NB4 (cell line): ENCODE results near the gene SRC.

Source experiments
- POLR2A ChIP-seq: IDR thresholded peaks from 2 replicates; pipeline ENCODE4 v1.6.1; 2011; ENCODE audit warnings: mild to moderate bottlenecking; ENCODE audit not compliant: insufficient read length; ENCODE audit errors: extremely low read depth
- TF ChIP-seq, protein P1 (sequence below): IDR thresholded peaks from one replicate; pipeline ENCODE4 v1.5.1; 2012; ENCODE audit warnings: low read depth, low read length

DNA sequence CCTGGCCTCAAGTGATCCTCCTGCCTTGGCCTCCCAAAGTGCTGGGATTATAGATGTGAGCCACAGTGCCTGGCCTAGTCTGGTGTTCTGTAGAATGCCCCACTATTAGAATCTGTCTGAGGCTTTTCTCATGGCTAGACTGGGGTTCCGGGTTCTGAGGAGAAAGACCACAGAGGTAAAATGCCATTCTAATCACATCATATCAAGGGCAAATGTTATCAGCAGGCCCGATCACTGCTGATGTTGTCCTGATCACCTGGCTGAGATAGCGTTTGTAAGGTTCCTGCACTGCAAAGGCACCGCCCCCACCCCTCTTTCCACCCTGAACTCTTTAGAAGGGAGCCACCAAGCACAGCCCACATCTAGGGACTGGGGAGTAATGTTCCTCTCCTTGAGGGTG is 6.7 kb upstream of the SRC start:
- no peak for TF ChIP-seq POLR2A
- TF ChIP-seq, protein P1, sequence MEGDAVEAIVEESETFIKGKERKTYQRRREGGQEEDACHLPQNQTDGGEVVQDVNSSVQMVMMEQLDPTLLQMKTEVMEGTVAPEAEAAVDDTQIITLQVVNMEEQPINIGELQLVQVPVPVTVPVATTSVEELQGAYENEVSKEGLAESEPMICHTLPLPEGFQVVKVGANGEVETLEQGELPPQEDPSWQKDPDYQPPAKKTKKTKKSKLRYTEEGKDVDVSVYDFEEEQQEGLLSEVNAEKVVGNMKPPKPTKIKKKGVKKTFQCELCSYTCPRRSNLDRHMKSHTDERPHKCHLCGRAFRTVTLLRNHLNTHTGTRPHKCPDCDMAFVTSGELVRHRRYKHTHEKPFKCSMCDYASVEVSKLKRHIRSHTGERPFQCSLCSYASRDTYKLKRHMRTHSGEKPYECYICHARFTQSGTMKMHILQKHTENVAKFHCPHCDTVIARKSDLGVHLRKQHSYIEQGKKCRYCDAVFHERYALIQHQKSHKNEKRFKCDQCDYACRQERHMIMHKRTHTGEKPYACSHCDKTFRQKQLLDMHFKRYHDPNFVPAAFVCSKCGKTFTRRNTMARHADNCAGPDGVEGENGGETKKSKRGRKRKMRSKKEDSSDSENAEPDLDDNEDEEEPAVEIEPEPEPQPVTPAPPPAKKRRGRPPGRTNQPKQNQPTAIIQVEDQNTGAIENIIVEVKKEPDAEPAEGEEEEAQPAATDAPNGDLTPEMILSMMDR: no peak
